Panc1 (cell line): Measurements from ENCODE around the gene COL27A1. TPM values are rescaled to one million over a fixed set of nuclear protein-coding genes. Genes with fewer than 3 reads are reported as not detected.

ENCODE experiments used
- ATAC-seq: fragments of 200-7000 bp; cut with Tn5 transposase; 2 replicates; pipeline ENCODE4 v1.9.1; 2020; ENCODE audit warnings: mild to moderate bottlenecking, moderate library complexity
- BruUV-seq: library from RNA; stranded (reverse); fragments of 400-500 nt; replicated peaks from 2 replicates; lab custom pipeline; 2021; lab: Mats Ljungman, UMichigan
- CTCF ChIA-PET: fragments of 300-600 bp; sonication (Branson Sonifier 250); formaldehyde crosslinking; loops from one replicate; lab custom pipeline; 2022; ENCODE audit warnings: antibody characterized with exemption; lab: Charles Lee
- POLR2A ChIA-PET: fragments of 300-600 bp; sonication (Branson Sonifier 250); formaldehyde crosslinking; loops from one replicate; lab custom pipeline; 2022; ENCODE audit warnings: antibody characterized with exemption; lab: Charles Lee
- DNase-seq: peaks from one replicate; pipeline ENCODE4 v3.0.0-alpha.2; 2010; ENCODE audit warnings: low read depth, low spot score
- H3K27ac ChIP-seq: 2 replicates; pipeline ENCODE4 v1.5.1; 2011; ENCODE audit warnings: mild to moderate bottlenecking, low read length, inconsistent platforms
- H3K27me3 ChIP-seq: fragments of 200-500 bp; sonication (Bioruptor generic); 2 replicates; pipeline ENCODE4 v1.6.0; 2014; ENCODE audit warnings: low read length, inconsistent platforms; ENCODE audit not compliant: control insufficient read depth, insufficient read depth
- H3K36me3 ChIP-seq: fragments of 200-500 bp; sonication (Bioruptor generic); 2 replicates; pipeline ENCODE4 v1.5.1; 2014; ENCODE audit warnings: inconsistent platforms, mild to moderate bottlenecking, low read length, moderate library complexity; ENCODE audit not compliant: control insufficient read depth, insufficient read depth
- H3K4me1 ChIP-seq: 2 replicates; pipeline ENCODE4 v1.5.1; 2011; ENCODE audit warnings: inconsistent platforms, mild to moderate bottlenecking, low read length, moderate library complexity; ENCODE audit not compliant: control insufficient read depth, insufficient read depth
- H3K4me3 ChIP-seq, 2 experiments: 2 replicates each; pipeline ENCODE4 v1.5.1; 2011 to 2012; ENCODE audit warnings: low read depth in 2 of 2, low read length in 2 of 2, mild to moderate bottlenecking in 2 of 2, inconsistent platforms in 1 of 2, moderate library complexity in 1 of 2
- H3K9me3 ChIP-seq: fragments of 200-500 bp; sonication (Bioruptor generic); 2 replicates; pipeline ENCODE4 v1.5.1; 2014; ENCODE audit warnings: low read depth, mild to moderate bottlenecking, inconsistent platforms, low read length, moderate library complexity; ENCODE audit not compliant: control insufficient read depth, insufficient read depth
- POLR2AphosphoS5 ChIP-seq: IDR thresholded peaks from 2 replicates; pipeline ENCODE4 v1.6.1; 2012; ENCODE audit warnings: mild to moderate bottlenecking, low read depth, low read length, moderate library complexity
- REST ChIP-seq, 2 experiments: IDR thresholded peaks; 2 replicates each; pipeline ENCODE4 v1.6.1; 2011 to 2012; ENCODE audit warnings: low read depth in 2 of 2, control low read depth in 1 of 2, low read length in 1 of 2, mild to moderate bottlenecking in 1 of 2, moderate library complexity in 1 of 2; ENCODE audit not compliant: insufficient read depth in 1 of 2
- SIN3A ChIP-seq: IDR thresholded peaks from 2 replicates; pipeline ENCODE4 v1.6.1; 2012; ENCODE audit warnings: low read depth, mild to moderate bottlenecking, low read length, moderate library complexity, borderline replicate concordance; ENCODE audit not compliant: insufficient read depth
- TCF7L2 ChIP-seq: IDR thresholded peaks from 2 replicates; pipeline ENCODE4 v1.6.1; 2011; ENCODE audit warnings: mild to moderate bottlenecking, low read depth, low read length, inconsistent platforms
- in situ Hi-C: cut with HindIII; loops from 2 replicates; pipeline ENCODE4 v1.10.0; 2016; ENCODE audit warnings: low sequenced_read_pairs, low pct_unique_long_range_greater_than_20kb
- intact Hi-C: fragments of 100-400 bp; cut with micrococcal nuclease; formaldehyde crosslinking; loops from one replicate; pipeline ENCODE4 v1.10.0; 2022; ENCODE audit not compliant: unreplicated experiment
- total RNA-seq: library from RNA; stranded (reverse); gene quantifications from one replicate; pipeline ENCODE4 v1.2.1, GENCODE V29; 2021; ENCODE audit not compliant: unreplicated experiment
- TF ChIP-seq, protein P1 (sequence below): fragments of 450-650 bp; IDR thresholded peaks from 2 replicates; pipeline ENCODE4 v1.5.1; 2017; ENCODE audit warnings: mild to moderate bottlenecking

The COL27A1 gene
- total RNA-seq, 1 experiment from 2014 or later = 5.1 TPM

DNA sequence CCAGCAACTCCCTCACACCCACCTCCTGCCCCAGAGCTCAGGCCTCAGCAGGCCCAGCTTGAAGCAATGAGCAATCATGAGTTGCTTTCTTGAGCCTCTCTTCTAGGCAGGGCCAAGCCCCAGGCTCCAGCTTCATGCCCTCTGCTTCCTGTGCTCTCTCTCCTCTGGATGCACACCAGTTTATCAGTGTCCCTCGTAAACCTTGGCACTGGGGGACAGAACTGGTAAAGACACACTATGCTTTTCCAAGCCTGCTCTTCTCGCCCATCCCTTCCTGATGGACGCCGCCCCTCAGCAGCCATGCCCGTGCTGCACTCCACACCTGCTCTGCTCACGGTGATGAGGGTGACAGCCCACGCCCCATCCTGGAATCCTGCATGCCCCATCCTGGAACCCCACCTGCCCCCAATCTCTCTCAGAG, 118.1 kb downstream of the COL27A1 start:
- ATAC-seq (no peak), DNase-seq (no peak)
- Histone ChIP-seq H3K9me3 (no peaks in the 10 kb centered on the region), H3K36me3 (no peaks in the 10 kb centered on the region), H3K27ac (no peak overlapping the region), H3K4me3 (no peak overlapping the region), H3K27me3 (no peaks in the 10 kb centered on the region), H3K4me1 (no peaks in the 10 kb centered on the region)
- TF ChIP-seq REST (IDR thresholded peaks at IDR 0.05; ENCODE audit: insufficient read depth in 1 of 2, low read depth in 2 of 2, low read length in 1 of 2) (no peak), POLR2AphosphoS5 (no peak), TCF7L2 (no peak), SIN3A (no peak)
- TF ChIP-seq, protein P1, sequence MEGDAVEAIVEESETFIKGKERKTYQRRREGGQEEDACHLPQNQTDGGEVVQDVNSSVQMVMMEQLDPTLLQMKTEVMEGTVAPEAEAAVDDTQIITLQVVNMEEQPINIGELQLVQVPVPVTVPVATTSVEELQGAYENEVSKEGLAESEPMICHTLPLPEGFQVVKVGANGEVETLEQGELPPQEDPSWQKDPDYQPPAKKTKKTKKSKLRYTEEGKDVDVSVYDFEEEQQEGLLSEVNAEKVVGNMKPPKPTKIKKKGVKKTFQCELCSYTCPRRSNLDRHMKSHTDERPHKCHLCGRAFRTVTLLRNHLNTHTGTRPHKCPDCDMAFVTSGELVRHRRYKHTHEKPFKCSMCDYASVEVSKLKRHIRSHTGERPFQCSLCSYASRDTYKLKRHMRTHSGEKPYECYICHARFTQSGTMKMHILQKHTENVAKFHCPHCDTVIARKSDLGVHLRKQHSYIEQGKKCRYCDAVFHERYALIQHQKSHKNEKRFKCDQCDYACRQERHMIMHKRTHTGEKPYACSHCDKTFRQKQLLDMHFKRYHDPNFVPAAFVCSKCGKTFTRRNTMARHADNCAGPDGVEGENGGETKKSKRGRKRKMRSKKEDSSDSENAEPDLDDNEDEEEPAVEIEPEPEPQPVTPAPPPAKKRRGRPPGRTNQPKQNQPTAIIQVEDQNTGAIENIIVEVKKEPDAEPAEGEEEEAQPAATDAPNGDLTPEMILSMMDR = no peak
- intact Hi-C loops = no loop called here
- POLR2A ChIA-PET = no interaction called here
- in situ Hi-C loops = no loop called here
- BruUV-seq = no TSS peak
- CTCF ChIA-PET = no interaction called here

DNA sequence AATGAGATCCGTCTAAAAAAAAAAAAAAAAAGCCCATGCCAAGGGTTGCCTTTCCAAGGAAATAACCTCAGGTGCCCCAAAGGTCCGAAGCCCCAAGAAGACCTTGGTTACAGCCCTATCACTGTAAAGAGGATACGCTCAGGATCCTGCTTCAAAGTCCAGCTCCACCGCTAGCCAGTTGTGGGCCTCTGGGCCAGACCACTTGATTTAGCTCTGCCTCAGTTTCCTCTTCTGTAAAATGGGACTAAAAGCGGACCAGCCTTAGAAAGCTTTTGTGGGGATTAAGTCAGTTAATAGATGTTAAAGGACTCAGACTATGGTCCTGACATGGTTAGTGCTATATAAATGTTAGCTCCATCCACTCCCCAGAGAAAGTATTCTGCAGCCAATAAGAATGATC, 118.9 kb downstream of the COL27A1 start:
- Histone ChIP-seq H3K4me3 (no peak overlapping the region), H3K27me3 (no peaks in the 10 kb centered on the region), H3K4me1 (peaks cover 5% of the 10 kb centered on the region), H3K27ac (no peak overlapping the region), H3K36me3 (no peaks in the 10 kb centered on the region), H3K9me3 (no peaks in the 10 kb centered on the region)
- TF ChIP-seq TCF7L2 (no peak), POLR2AphosphoS5 (no peak), REST (IDR thresholded peaks at IDR 0.05; ENCODE audit: insufficient read depth in 1 of 2, low read depth in 2 of 2, low read length in 1 of 2) (no peak), SIN3A (no peak)
- TF ChIP-seq, protein P1 = no peak
- ATAC-seq (no peak), DNase-seq (no peak)
- intact Hi-C loops (no loop called here), in situ Hi-C loops (no loop called here)
- CTCF ChIA-PET = no interaction called here
- POLR2A ChIA-PET = no interaction called here
- BruUV-seq = no TSS peak
